ENCODE data around the gene COL6A5. TPM values are rescaled to one million over a fixed set of nuclear protein-coding genes. Genes with fewer than 3 reads are reported as not detected.

The COL6A5 gene
- not detected in 2 replicates for total RNA-seq

GRCh38 chr3:130345487-130346079 lies at the start of gene COL6A5:
Gene COL6A5 (plus strand): TSS chr3:130345672. CDS start chr3:130373639, 27,967 bp downstream.
- Histone ChIP-seq H3K4me2 (ENCODE audit: insufficient read depth, low read length) (no peak within 1 kb of the TSS), H3K4me3 (ENCODE audit: insufficient read depth, low read length) (no peak within 1 kb of the TSS)
- DNase-seq (ENCODE audit: insufficient read length, low spot score, missing footprints) = no peak

GRCh38 chr3:130299531-130299930 lies 45.9 kb upstream of the COL6A5 start:
- H3K4me1 ChIP-seq (ENCODE audit: insufficient read depth, low read length) = no peaks in the 10 kb centered on the region
- H4K20me1 ChIP-seq (ENCODE audit: insufficient read depth, low read length) = no peaks in the 10 kb centered on the region
- H3K27me3 ChIP-seq (ENCODE audit: insufficient read depth, low read length) = no peaks in the 10 kb centered on the region
- H3K27ac ChIP-seq (ENCODE audit: low read depth, low read length) = no peak overlapping the region
- H3K79me2 ChIP-seq (ENCODE audit: insufficient read depth, low read length) = no peaks in the 10 kb centered on the region
- H3K36me3 ChIP-seq (ENCODE audit: insufficient read depth, low read length) = no peaks in the 10 kb centered on the region
- DNase-seq (ENCODE audit: insufficient read length, low spot score, missing footprints) = no peak
- no peak overlapping the region for H3K4me2 ChIP-seq (ENCODE audit: insufficient read depth, low read length)
- H3K9me3 ChIP-seq (ENCODE audit: low read depth, low read length) = no peaks in the 10 kb centered on the region
- no peak overlapping the region for H3K4me3 ChIP-seq (ENCODE audit: insufficient read depth, low read length)
- TF ChIP-seq CTCF (IDR thresholded peaks at IDR 0.05; ENCODE audit: extremely low read depth, low read depth, low read length) = no peak
- no peak overlapping the region for H2AFZ ChIP-seq (ENCODE audit: low read length)

More at GRCh38 chr3:130345487-130346079, at the start of gene COL6A5:
- H3K79me2 ChIP-seq (ENCODE audit: insufficient read depth, low read length) = no peaks in the 10 kb centered on the region
- no peaks in the 10 kb centered on the region for H3K4me1 ChIP-seq (ENCODE audit: insufficient read depth, low read length)
- H3K36me3 ChIP-seq (ENCODE audit: insufficient read depth, low read length) = no peaks in the 10 kb centered on the region
- peaks cover 6% of the 10 kb centered on the region for H3K27me3 ChIP-seq (ENCODE audit: insufficient read depth, low read length)
- no peaks in the 10 kb centered on the region for H3K9me3 ChIP-seq (ENCODE audit: low read depth, low read length)
- H2AFZ ChIP-seq (ENCODE audit: low read length) = no peak within 1 kb of the TSS
- H3K27ac ChIP-seq (ENCODE audit: low read depth, low read length) = no peak within 1 kb of the TSS
- no peak for TF ChIP-seq CTCF (IDR thresholded peaks at IDR 0.05; ENCODE audit: extremely low read depth, low read depth, low read length)
- H4K20me1 ChIP-seq (ENCODE audit: insufficient read depth, low read length) = no peaks in the 10 kb centered on the region

- Histone ChIP-seq H3K4me2 (ENCODE audit: insufficient read depth, low read length) (no peak overlapping the region), H3K79me2 (ENCODE audit: insufficient read depth, low read length) (no peaks in the 10 kb centered on the region), H3K36me3 (ENCODE audit: insufficient read depth, low read length) (no peaks in the 10 kb centered on the region), H3K27me3 (ENCODE audit: insufficient read depth, low read length) (no peaks in the 10 kb centered on the region), H2AFZ (ENCODE audit: low read length) (no peak overlapping the region), H3K4me1 (ENCODE audit: insufficient read depth, low read length) (no peaks in the 10 kb centered on the region), H3K27ac (ENCODE audit: low read depth, low read length) (no peak overlapping the region), H3K4me3 (ENCODE audit: insufficient read depth, low read length) (no peak overlapping the region), H3K9me3 (ENCODE audit: low read depth, low read length) (no peaks in the 10 kb centered on the region), H4K20me1 (ENCODE audit: insufficient read depth, low read length) (no peaks in the 10 kb centered on the region)
- no peak for TF ChIP-seq CTCF (IDR thresholded peaks at IDR 0.05; ENCODE audit: extremely low read depth, low read depth, low read length)
- DNase-seq (ENCODE audit: insufficient read length, low spot score, missing footprints) = no peak
These were observed 44.6 kb upstream of the COL6A5 start for GRCh38 chr3:130300888-130301287.

GRCh38 chr3:130310109-130310508 lies 35.4 kb upstream of the COL6A5 start:
- Histone ChIP-seq H3K4me3 (ENCODE audit: insufficient read depth, low read length) (no peak overlapping the region), H3K27me3 (ENCODE audit: insufficient read depth, low read length) (no peaks in the 10 kb centered on the region), H4K20me1 (ENCODE audit: insufficient read depth, low read length) (no peaks in the 10 kb centered on the region), H3K9me3 (ENCODE audit: low read depth, low read length) (no peaks in the 10 kb centered on the region), H3K27ac (ENCODE audit: low read depth, low read length) (no peak overlapping the region), H2AFZ (ENCODE audit: low read length) (no peak overlapping the region), H3K36me3 (ENCODE audit: insufficient read depth, low read length) (no peaks in the 10 kb centered on the region), H3K4me2 (ENCODE audit: insufficient read depth, low read length) (no peak overlapping the region), H3K79me2 (ENCODE audit: insufficient read depth, low read length) (no peaks in the 10 kb centered on the region), H3K4me1 (ENCODE audit: insufficient read depth, low read length) (no peaks in the 10 kb centered on the region)
- no peak for DNase-seq (ENCODE audit: insufficient read length, low spot score, missing footprints)
- no peak for TF ChIP-seq CTCF (IDR thresholded peaks at IDR 0.05; ENCODE audit: extremely low read depth, low read depth, low read length)
